Loucy (cell line): Measurements from ENCODE around the gene VPS54.
"Not testable (repeated sequence)": the region's sequence is repeated elsewhere in the genome, so short reads cannot be mapped to it uniquely, and the experiment has no call there.

ENCODE experiments used
- H2AFZ ChIP-seq: fragments of 200-600 bp; sonication (generic); 2 replicates; pipeline ENCODE4 v1.6.0; 2016; ENCODE audit warnings: antibody characterized with exemption, mild to moderate bottlenecking, low read length, moderate library complexity
- H3F3A ChIP-seq: fragments of 200-600 bp; 2 replicates; pipeline ENCODE4 v1.6.0; 2016; ENCODE audit warnings: antibody characterized with exemption, low read depth, mild to moderate bottlenecking
- H3K27me3 ChIP-seq: fragments of 200-600 bp; sonication (generic); 2 replicates; pipeline ENCODE4 v1.6.1; 2014; ENCODE audit warnings: low read length, mild to moderate bottlenecking; ENCODE audit not compliant: insufficient read depth, poor library complexity, severe bottlenecking
- H3K36me3 ChIP-seq: fragments of 200-600 bp; sonication (generic); 2 replicates; pipeline ENCODE4 v1.6.1; 2016; ENCODE audit warnings: low read length; ENCODE audit not compliant: insufficient read depth
- H3K4me1 ChIP-seq: fragments of 200-600 bp; sonication (generic); 2 replicates; pipeline ENCODE4 v1.5.1; 2014; ENCODE audit warnings: low read length, mild to moderate bottlenecking; ENCODE audit not compliant: insufficient read depth, poor library complexity, severe bottlenecking
- H3K4me2 ChIP-seq: fragments of 200-600 bp; sonication (generic); 2 replicates; pipeline ENCODE4 v1.6.0; 2014; ENCODE audit warnings: antibody characterized with exemption, low read length, low read depth, mild to moderate bottlenecking; ENCODE audit not compliant: poor library complexity, severe bottlenecking
- H3K4me3 ChIP-seq: fragments of 200-600 bp; sonication (generic); 2 replicates; pipeline ENCODE4 v1.5.1; 2014; ENCODE audit warnings: low read length, mild to moderate bottlenecking, mixed read lengths; ENCODE audit not compliant: poor library complexity, severe bottlenecking
- H3K79me2 ChIP-seq: fragments of 200-600 bp; sonication (generic); 2 replicates; pipeline ENCODE4 v1.6.1; 2014; ENCODE audit warnings: low read length; ENCODE audit not compliant: insufficient read depth
- H3K9ac ChIP-seq: fragments of 200-600 bp; sonication (generic); 2 replicates; pipeline ENCODE4 v1.6.0; 2014; ENCODE audit warnings: mild to moderate bottlenecking, low read depth, low read length, moderate library complexity; ENCODE audit not compliant: poor library complexity, severe bottlenecking
- H3K9me2 ChIP-seq: fragments of 200-600 bp; sonication (generic); replicated peaks from 2 replicates; pipeline ENCODE4 v1.6.1; 2016; ENCODE audit warnings: low read depth, low read length, mixed read lengths
- H3K9me3 ChIP-seq: fragments of 200-600 bp; sonication (generic); 2 replicates; pipeline ENCODE4 v1.6.1; 2014; ENCODE audit warnings: mild to moderate bottlenecking, antibody characterized with exemption, low read length, low read depth; ENCODE audit not compliant: insufficient read depth
- H4K20me1 ChIP-seq: fragments of 200-600 bp; sonication (generic); 2 replicates; pipeline ENCODE4 v1.6.0; 2014; ENCODE audit warnings: antibody characterized with exemption, low read length, mild to moderate bottlenecking; ENCODE audit not compliant: insufficient read depth, poor library complexity, severe bottlenecking
- EZH2phosphoT487 ChIP-seq: fragments of 200-600 bp; IDR thresholded peaks from 2 replicates; pipeline ENCODE4 v1.6.1; 2018; ENCODE audit warnings: antibody characterized with exemption, mild to moderate bottlenecking, moderate library complexity, borderline replicate concordance
- TF ChIP-seq, protein P1 (sequence below): fragments of 200-600 bp; sonication (generic); conservative IDR thresholded peaks from 2 replicates; pipeline ENCODE4 v1.5.1; 2014; ENCODE audit warnings: mild to moderate bottlenecking, antibody characterized with exemption, low read length

The VPS54 gene

DNA sequence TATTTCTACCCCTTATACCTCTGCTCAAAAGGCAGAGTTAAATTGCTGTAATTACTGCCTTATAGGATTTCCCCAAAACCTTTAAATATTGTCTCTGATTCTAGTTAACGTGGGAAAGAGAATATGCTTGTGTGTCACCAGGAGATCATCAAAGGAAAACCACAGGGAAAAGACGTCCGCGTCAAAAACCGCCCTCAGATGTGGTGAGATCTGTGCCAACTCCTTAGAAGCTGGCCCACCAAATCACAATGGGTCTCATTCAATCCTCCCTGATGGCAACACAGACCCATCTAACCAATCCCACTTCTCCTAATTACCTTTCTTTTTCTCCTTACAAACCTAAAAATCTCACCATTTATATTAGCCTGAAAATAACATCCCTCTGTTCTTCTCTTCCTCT is 25.4 kb downstream of the VPS54 start:
- Histone ChIP-seq H3K36me3 (no peaks in the 10 kb centered on the region), H3K4me2 (no peak overlapping the region), H3K9ac (no peak overlapping the region), H3F3A (no peaks in the 10 kb centered on the region), H3K9me3 (peaks cover 16% of the 10 kb centered on the region; the same call in 1 of the 2 replicates), H3K4me1 (no peaks in the 10 kb centered on the region), H3K79me2 (no peaks in the 10 kb centered on the region), H3K4me3 (no peak overlapping the region), H3K9me2 (no peaks in the 10 kb centered on the region), H3K27me3 (no peaks in the 10 kb centered on the region), H2AFZ (no peak overlapping the region), H4K20me1 (no peaks in the 10 kb centered on the region)
- TF ChIP-seq, protein P1, sequence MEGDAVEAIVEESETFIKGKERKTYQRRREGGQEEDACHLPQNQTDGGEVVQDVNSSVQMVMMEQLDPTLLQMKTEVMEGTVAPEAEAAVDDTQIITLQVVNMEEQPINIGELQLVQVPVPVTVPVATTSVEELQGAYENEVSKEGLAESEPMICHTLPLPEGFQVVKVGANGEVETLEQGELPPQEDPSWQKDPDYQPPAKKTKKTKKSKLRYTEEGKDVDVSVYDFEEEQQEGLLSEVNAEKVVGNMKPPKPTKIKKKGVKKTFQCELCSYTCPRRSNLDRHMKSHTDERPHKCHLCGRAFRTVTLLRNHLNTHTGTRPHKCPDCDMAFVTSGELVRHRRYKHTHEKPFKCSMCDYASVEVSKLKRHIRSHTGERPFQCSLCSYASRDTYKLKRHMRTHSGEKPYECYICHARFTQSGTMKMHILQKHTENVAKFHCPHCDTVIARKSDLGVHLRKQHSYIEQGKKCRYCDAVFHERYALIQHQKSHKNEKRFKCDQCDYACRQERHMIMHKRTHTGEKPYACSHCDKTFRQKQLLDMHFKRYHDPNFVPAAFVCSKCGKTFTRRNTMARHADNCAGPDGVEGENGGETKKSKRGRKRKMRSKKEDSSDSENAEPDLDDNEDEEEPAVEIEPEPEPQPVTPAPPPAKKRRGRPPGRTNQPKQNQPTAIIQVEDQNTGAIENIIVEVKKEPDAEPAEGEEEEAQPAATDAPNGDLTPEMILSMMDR, result no peak
- TF ChIP-seq EZH2phosphoT487, result no peak

DNA sequence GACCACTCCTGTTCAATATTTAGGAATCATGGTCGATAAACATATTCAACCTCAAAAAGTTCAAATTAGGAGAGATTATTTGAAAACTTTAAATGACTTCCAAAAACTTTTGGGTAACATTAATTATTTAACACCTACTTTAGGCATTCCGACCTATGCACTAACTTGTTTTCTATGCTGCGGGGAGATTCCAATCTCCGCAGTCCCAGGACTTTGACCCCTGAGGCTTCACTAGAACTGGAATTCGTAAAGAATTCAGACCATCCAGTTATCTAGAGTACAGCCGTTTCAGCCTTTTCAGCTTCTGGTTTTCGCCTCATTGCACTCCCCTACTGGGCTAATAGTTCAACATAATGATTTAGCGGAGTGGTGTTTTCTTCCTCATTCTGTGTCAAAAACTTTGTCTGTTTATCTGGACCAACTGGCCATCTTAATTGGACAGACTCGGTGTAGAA is 26.1 kb downstream of the VPS54 start:
- not testable (repeated sequence) for H3K36me3 ChIP-seq, H3K79me2 ChIP-seq, H3K9me2 ChIP-seq

DNA sequence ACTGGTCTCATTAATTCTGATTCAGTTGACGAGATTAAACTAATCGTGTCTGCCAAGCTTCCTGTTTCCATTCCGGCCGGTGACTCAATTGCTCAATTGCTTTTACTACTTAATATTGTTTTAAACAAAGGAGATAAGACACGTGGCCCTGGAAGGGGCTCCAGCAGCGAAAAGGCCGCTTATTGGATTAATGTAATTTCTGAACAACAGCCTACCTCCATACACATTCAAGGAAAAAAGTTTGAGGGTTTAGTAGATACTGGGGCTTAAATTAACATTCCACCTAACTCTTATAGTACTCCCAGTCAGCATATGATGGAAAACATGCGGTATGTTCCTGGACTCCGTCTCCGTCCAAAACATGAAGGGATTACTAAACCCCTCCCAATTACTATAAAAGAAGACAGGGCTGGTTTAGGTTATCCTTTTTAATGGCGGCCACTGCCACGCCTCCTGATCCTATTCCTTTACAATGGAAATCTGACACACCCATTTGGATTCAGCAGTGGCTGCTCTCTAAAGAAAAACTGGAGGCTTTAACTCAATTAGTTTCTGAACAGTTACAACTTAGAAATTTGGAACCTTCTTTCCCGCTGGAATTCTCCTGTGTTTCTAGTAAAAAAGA is 27.1 kb downstream of the VPS54 start:
- no peak overlapping the region for H3K9ac ChIP-seq
- H3K79me2 ChIP-seq, result no peaks in the 10 kb centered on the region
- no peaks in the 10 kb centered on the region for H4K20me1 ChIP-seq
- peaks cover 4% of the 10 kb centered on the region; the same call in 1 of the 2 replicates for H3K9me3 ChIP-seq
- no peak overlapping the region for H3K4me2 ChIP-seq
- H2AFZ ChIP-seq, result no peak overlapping the region
- no peak overlapping the region for H3K4me3 ChIP-seq
- TF ChIP-seq, protein P1, result no peak
- no peak for TF ChIP-seq EZH2phosphoT487
- H3K9me2 ChIP-seq, result no peaks in the 10 kb centered on the region
- no peaks in the 10 kb centered on the region for H3K27me3 ChIP-seq
- H3F3A ChIP-seq, result no peaks in the 10 kb centered on the region
- H3K4me1 ChIP-seq, result no peaks in the 10 kb centered on the region
- H3K36me3 ChIP-seq, result no peaks in the 10 kb centered on the region

More for the DNA sequence above, 26.1 kb downstream of the VPS54 start:
- H3F3A ChIP-seq, H2AFZ ChIP-seq, H3K27me3 ChIP-seq, H3K9ac ChIP-seq, H4K20me1 ChIP-seq, H3K4me3 ChIP-seq, H3K4me2 ChIP-seq, H3K4me1 ChIP-seq: not testable (repeated sequence)
- H3K9me3 ChIP-seq, result peaks cover 11% of the 10 kb centered on the region; the same call in 1 of the 2 replicates

DNA sequence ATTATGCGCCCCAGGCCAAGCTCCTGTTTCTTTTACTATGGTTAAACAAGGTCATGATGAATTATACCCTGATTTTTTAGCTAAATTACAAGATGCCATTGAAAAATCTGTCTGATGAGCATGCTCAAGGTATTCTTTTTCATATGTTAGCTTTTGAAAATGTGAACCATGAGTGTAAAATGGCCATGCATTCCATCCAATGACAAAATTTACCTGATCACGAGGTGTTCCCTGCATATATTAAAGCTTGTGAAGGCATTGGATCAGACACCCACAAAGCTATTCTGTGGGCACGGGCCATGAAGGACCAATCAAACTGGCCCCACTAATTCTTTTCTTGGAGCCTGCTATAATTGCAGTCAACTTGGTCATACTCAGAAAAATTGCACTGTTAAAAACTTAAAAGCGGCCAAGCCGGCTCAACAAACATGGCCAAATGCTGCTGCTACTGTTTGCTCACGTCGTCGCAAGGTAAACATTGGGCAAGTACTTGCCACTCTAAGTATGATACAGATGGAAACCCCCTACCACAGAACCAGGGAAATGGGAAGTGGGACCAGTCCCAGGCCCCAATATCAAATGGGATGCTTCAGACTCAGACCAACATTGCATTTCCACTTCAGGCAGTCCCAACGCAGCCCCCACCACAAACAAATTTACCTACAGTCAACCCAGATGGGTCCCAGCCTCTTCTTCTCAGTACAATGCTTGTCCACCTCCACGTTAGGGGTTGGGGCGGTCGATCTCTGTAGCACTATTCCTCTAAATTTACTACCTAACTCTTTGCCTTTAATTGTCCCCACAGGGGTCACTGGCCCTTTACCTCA is 27.8 kb downstream of the VPS54 start:
- not testable (repeated sequence) for H3K27me3 ChIP-seq, H3K4me2 ChIP-seq, H3K9me2 ChIP-seq, H3K79me2 ChIP-seq, H2AFZ ChIP-seq, H4K20me1 ChIP-seq, H3K36me3 ChIP-seq, H3K9me3 ChIP-seq, H3K4me1 ChIP-seq, H3K4me3 ChIP-seq, H3K9ac ChIP-seq, H3F3A ChIP-seq
